Cardiac muscle cell (in vitro differentiated cells and primary cell): ENCODE measurements around the gene CYSLTR2. TPM values are rescaled to one million over a fixed set of nuclear protein-coding genes. Genes with fewer than 3 reads are reported as not detected.

ENCODE experiments used
- DNase-seq, 2 donors: peaks; one replicate each; pipeline versions ENCODE4 v3.0.0 to v3.0.0-alpha.2; 2010 to 2017; ENCODE audit warnings: low read depth in 1 of 2, low spot score in 1 of 2
- H3K27ac ChIP-seq: fragments of 200-600 bp; sonication (generic); 2 replicates; pipeline ENCODE4 v1.5.1; 2016
- H3K27me3 ChIP-seq: fragments of 200-600 bp; sonication (generic); 2 replicates; pipeline ENCODE4 v1.6.0; 2016; ENCODE audit warnings: control low read depth
- H3K36me3 ChIP-seq: fragments of 200-600 bp; sonication (generic); 2 replicates; pipeline ENCODE4 v1.5.1; 2016; ENCODE audit warnings: control low read depth
- H3K4me1 ChIP-seq: fragments of 200-600 bp; sonication (generic); 2 replicates; pipeline ENCODE4 v1.8.1; 2017; ENCODE audit warnings: low read depth, mild to moderate bottlenecking, mixed run types
- H3K4me3 ChIP-seq: fragments of 200-600 bp; sonication (generic); 2 replicates; pipeline ENCODE4 v1.5.1; 2016; ENCODE audit warnings: mild to moderate bottlenecking
- H3K9me3 ChIP-seq: fragments of 200-600 bp; sonication (generic); 2 replicates; pipeline ENCODE4 v1.5.1; 2017; ENCODE audit warnings: low read depth, mild to moderate bottlenecking, control low read depth
- CTCF ChIP-seq: IDR thresholded peaks from 2 replicates; pipeline ENCODE4 v1.5.1; 2012; ENCODE audit warnings: low read depth, mild to moderate bottlenecking, low read length
- polyA plus RNA-seq: library from polyadenylated mRNA; unstranded; fragments of >200 nt; fragmentation: Nextera tagmentation; extraction: Ambion mirVana; gene quantifications from 2 replicates; pipeline ENCODE4 v1.2.1, GENCODE V29; 2016
- total RNA-seq: library from RNA; depleted of rRNA; stranded (reverse); fragments of >200 nt; gene quantifications from 2 replicates; pipeline ENCODE4 v1.2.3, GENCODE V29; 2016

CYSLTR2 gene
- total and polyA plus RNA-seq, 2 experiments from 2014 or later: 0.30 to 0.48 TPM

GRCh38 chr13:48624858-48625257 is 28.9 kb upstream of the CYSLTR2 start:
- H3K27ac ChIP-seq: no peak overlapping the region
- H3K9me3 ChIP-seq: no peaks in the 10 kb centered on the region
- no peak overlapping the region for H3K4me3 ChIP-seq
- H3K27me3 ChIP-seq: no peaks in the 10 kb centered on the region
- TF ChIP-seq CTCF: no peak
- H3K4me1 ChIP-seq: peaks cover 10% of the 10 kb centered on the region
- no peaks in the 10 kb centered on the region for H3K36me3 ChIP-seq
- peak in 1 of 2 donors; percentile 52 for DNase-seq

GRCh38 chr13:48625413-48626076 is 28.2 kb upstream of the CYSLTR2 start:
- H3K4me3 ChIP-seq: no peak overlapping the region
- H3K4me1 ChIP-seq: peaks cover 10% of the 10 kb centered on the region
- DNase-seq: no peak
- H3K9me3 ChIP-seq: no peaks in the 10 kb centered on the region
- H3K27ac ChIP-seq: no peak overlapping the region
- TF ChIP-seq CTCF: no peak
- H3K27me3 ChIP-seq: no peaks in the 10 kb centered on the region
- no peaks in the 10 kb centered on the region for H3K36me3 ChIP-seq

- Histone ChIP-seq H3K4me1 (peaks cover 10% of the 10 kb centered on the region), H3K36me3 (no peaks in the 10 kb centered on the region), H3K27ac (no peak overlapping the region), H3K4me3 (no peak overlapping the region), H3K9me3 (no peaks in the 10 kb centered on the region), H3K27me3 (no peaks in the 10 kb centered on the region)
- peak in 1 of 2 donors; percentile 93 for DNase-seq
- TF ChIP-seq CTCF: no peak
Measured at GRCh38 chr13:48626077-48626449, 27.7 kb upstream of the CYSLTR2 start.

GRCh38 chr13:48626726-48627451 is 26.8 kb upstream of the CYSLTR2 start:
- H3K4me3 ChIP-seq: no peak overlapping the region
- H3K27ac ChIP-seq: no peak overlapping the region
- TF ChIP-seq CTCF: no peak
- DNase-seq: peak in 1 of 2 donors; percentile 64
- no peaks in the 10 kb centered on the region for H3K27me3 ChIP-seq
- H3K36me3 ChIP-seq: no peaks in the 10 kb centered on the region
- H3K4me1 ChIP-seq: peaks cover 10% of the 10 kb centered on the region
- no peaks in the 10 kb centered on the region for H3K9me3 ChIP-seq

- TF ChIP-seq CTCF: no peak
- H3K4me3 ChIP-seq: no peak overlapping the region
- no peaks in the 10 kb centered on the region for H3K9me3 ChIP-seq
- H3K27ac ChIP-seq: no peak overlapping the region
- peaks cover 10% of the 10 kb centered on the region for H3K4me1 ChIP-seq
- no peak for DNase-seq
- H3K27me3 ChIP-seq: no peaks in the 10 kb centered on the region
- no peaks in the 10 kb centered on the region for H3K36me3 ChIP-seq
Measured at GRCh38 chr13:48629277-48629676, 24.5 kb upstream of the CYSLTR2 start.
